ENCODE results near the gene BMP8B. TPM values are rescaled to one million over a fixed set of nuclear protein-coding genes. Genes with fewer than 3 reads are reported as not detected.

BMP8B gene
- total and polyA plus RNA-seq, 8 donors: 0.14 to 5.2 (median 0.68) TPM; not detected in 1

DNA sequence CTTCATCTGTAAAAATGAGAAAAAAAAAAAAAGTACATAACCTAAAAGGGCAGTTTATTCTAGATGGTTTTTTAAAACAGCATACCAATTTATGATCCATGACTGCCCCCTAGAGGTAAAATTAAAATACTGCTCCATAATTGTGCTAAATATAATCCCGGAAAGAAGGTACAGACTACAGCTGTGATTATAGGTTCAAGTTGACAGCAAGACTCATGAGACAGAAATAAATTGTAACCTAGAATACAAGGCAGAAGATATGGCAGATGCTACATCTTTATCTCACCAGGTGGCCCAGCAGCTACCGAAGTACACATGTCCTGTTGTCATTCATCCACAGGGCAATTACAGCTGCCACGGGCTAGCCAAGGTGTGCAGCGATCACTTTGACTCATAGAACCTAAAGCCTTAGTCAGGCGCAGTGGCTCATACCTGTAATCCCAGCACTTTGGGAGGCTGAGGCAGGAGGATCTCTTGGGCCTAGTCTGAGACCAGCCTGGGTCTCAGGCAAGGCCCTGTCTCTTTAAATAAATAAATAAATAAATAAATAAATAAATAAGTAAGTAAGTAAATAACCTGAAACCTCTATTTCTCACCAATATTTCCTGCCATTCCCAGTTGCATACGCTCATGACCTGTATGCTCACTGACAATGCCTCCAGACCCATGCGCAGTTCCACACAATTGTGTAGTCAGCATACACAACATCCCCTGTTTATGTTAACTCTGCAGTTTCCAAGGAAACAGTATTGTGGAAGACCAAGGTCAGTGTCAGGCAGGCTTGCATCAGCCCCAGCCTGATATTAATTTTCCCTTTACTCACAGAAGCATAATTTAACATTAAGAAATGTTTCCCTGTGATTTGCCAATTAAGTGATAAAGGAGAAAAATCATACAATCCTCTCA lies 68.3 kb downstream of the BMP8B start:
- WGBS, 5 donors: 34 to 47% (median 42%) methylated on average over 7 of the region's 7 CpGs
- DNase-seq: peak in 1 of 2 donors; percentile 84
- Histone ChIP-seq H3K4me3 (no peak overlapping the region), H3K9me3 (peaks cover 0 to 7% (median 0%) of the 10 kb centered on the region in 4 donors), H3K27ac (no peak overlapping the region), H3K27me3 (peaks cover 0 to 43% (median 9%) of the 10 kb centered on the region in 3 donors), H3K36me3 (no peaks in the 10 kb centered on the region), H3K4me1 (no peaks in the 10 kb centered on the region)
- intact Hi-C loops (cut with DNase I; ENCODE audit: low total_unique reads): loop anchor here (5.0 kb wide), 1 partner anchor 113 kb away; no protein-coding TSS in a partner anchor
- TF ChIP-seq EP300 (IDR thresholded peaks at IDR 0.05) (no peak), POLR2AphosphoS5 (IDR thresholded peaks at IDR 0.05) (no peak), POLR2A (IDR thresholded peaks at IDR 0.05) (no peak)
- TF ChIP-seq, protein P1, sequence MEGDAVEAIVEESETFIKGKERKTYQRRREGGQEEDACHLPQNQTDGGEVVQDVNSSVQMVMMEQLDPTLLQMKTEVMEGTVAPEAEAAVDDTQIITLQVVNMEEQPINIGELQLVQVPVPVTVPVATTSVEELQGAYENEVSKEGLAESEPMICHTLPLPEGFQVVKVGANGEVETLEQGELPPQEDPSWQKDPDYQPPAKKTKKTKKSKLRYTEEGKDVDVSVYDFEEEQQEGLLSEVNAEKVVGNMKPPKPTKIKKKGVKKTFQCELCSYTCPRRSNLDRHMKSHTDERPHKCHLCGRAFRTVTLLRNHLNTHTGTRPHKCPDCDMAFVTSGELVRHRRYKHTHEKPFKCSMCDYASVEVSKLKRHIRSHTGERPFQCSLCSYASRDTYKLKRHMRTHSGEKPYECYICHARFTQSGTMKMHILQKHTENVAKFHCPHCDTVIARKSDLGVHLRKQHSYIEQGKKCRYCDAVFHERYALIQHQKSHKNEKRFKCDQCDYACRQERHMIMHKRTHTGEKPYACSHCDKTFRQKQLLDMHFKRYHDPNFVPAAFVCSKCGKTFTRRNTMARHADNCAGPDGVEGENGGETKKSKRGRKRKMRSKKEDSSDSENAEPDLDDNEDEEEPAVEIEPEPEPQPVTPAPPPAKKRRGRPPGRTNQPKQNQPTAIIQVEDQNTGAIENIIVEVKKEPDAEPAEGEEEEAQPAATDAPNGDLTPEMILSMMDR (IDR thresholded peaks at IDR 0.05): peak in 5 of 7 experiments; percentile 50 to 83 (median 73)

DNA sequence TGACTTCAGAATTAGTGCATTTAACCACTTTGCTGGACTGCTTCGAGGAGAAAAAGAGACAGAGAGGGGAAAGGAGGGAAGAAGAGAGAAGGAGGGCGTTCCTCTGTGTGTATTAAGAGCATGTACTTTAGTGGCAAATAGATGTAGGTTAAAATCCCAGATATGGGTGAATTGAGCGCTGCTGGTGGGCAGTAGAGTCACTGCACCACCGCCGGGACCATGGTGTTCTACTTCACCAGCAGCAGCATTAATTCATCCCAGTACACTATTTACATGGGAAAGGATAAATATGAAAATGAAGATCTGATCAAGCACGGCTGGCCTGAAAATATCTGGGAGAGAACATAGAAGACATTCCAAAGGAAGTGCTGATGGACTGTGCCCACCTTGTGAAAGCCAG lies 70.9 kb downstream of the BMP8B start:
- H3K4me3 ChIP-seq: no peak overlapping the region
- H3K27me3 ChIP-seq: peaks cover 0 to 49% (median 9%) of the 10 kb centered on the region in 3 donors
- H3K4me1 ChIP-seq: no peaks in the 10 kb centered on the region
- no peak for TF ChIP-seq POLR2A (IDR thresholded peaks at IDR 0.05)
- no peak for TF ChIP-seq EP300 (IDR thresholded peaks at IDR 0.05)
- no peak for TF ChIP-seq POLR2AphosphoS5 (IDR thresholded peaks at IDR 0.05)
- TF ChIP-seq, protein P1 (IDR thresholded peaks at IDR 0.05): no peak
- WGBS, 5 donors: 33 to 47% (median 41%) methylated on average over 6 of the region's 6 CpGs
- H3K36me3 ChIP-seq: no peaks in the 10 kb centered on the region
- intact Hi-C loops (cut with DNase I; ENCODE audit: low total_unique reads): no loop called here
- no peak for DNase-seq
- H3K9me3 ChIP-seq: peaks cover 0 to 6% (median 0%) of the 10 kb centered on the region in 4 donors
- no peak overlapping the region for H3K27ac ChIP-seq

DNA sequence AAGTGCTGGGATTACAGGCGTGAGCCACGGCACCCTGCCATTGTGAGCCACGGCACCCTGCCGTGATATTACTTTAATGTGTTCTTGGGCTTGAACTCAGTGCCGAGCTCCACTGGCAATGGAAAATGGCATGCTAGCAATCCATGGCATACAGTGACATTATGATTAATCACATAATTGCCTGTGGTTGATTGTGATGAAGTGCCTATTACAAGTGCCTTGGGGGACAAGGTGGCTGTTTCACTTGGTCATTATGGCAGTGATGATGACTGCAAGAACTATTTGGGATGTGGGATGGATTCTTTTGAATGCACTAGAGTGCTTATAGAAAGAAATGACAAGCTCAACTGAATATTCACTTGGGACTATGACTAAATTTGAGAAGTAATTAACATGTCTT lies 75.1 kb downstream of the BMP8B start:
- H3K9me3 ChIP-seq: no peaks in the 10 kb centered on the region
- no peak for DNase-seq
- 85 to 94% (median 90%) methylated on average over 5 of the region's 5 CpGs for WGBS, 5 donors
- no peaks in the 10 kb centered on the region for H3K36me3 ChIP-seq
- H3K4me1 ChIP-seq: no peaks in the 10 kb centered on the region
- TF ChIP-seq POLR2A (IDR thresholded peaks at IDR 0.05) (no peak), EP300 (IDR thresholded peaks at IDR 0.05) (no peak), POLR2AphosphoS5 (IDR thresholded peaks at IDR 0.05) (no peak)
- TF ChIP-seq, protein P1 (IDR thresholded peaks at IDR 0.05): no peak
- no peak overlapping the region for H3K4me3 ChIP-seq
- peaks cover 0 to 69% (median 9%) of the 10 kb centered on the region in 3 donors for H3K27me3 ChIP-seq
- no peak overlapping the region for H3K27ac ChIP-seq
- intact Hi-C loops (cut with DNase I; ENCODE audit: low total_unique reads): no loop called here

DNA sequence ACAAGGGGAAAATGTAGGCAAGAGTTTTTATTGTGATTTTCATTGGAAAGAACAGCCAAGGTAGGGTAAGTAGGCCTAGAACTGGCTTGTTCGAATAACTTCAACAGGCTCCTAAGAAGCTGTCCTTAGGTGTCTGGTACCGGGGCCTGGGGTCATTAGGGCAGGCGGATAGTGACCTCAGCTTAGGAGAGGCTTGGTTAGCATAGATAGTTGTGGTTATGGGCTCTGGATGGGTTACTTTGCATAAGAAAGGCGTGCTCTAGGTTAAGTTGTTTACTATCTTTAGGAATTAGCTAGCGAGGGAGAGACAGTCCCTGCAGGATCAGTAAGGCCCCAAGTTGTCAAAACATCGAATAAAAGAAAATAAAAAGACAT lies 76.7 kb downstream of the BMP8B start:
- 74 to 79% (median 77%) methylated on average over 6 of the region's 6 CpGs for WGBS, 5 donors
- no peak for DNase-seq
- Histone ChIP-seq H3K27ac (no peak overlapping the region), H3K27me3 (peaks cover 0 to 57% (median 0%) of the 10 kb centered on the region in 3 donors), H3K9me3 (no peaks in the 10 kb centered on the region), H3K4me1 (no peaks in the 10 kb centered on the region), H3K4me3 (no peak overlapping the region), H3K36me3 (no peaks in the 10 kb centered on the region)
- no peak for TF ChIP-seq POLR2A (IDR thresholded peaks at IDR 0.05)
- TF ChIP-seq, protein P1 (IDR thresholded peaks at IDR 0.05): no peak
- no peak for TF ChIP-seq EP300 (IDR thresholded peaks at IDR 0.05)
- TF ChIP-seq POLR2AphosphoS5 (IDR thresholded peaks at IDR 0.05): no peak
- intact Hi-C loops (cut with DNase I; ENCODE audit: low total_unique reads): no loop called here
